ENCODE measurements around the gene PLCB1. TPM values are rescaled to one million over a fixed set of nuclear protein-coding genes. Genes with fewer than 3 reads are reported as not detected.

Gene PLCB1
- total RNA-seq, 4 donors from 2014 or later, result 13.5 to 110 (median 30.4) TPM

- H3K36me3 ChIP-seq, result no peaks in the 10 kb centered on the region
- H3K4me1 ChIP-seq, result no peaks in the 10 kb centered on the region
- TF ChIP-seq CTCF (IDR thresholded peaks at IDR 0.05), result no peak
- no peak for TF ChIP-seq POLR2A (IDR thresholded peaks at IDR 0.05)
- no peaks in the 10 kb centered on the region for H3K9me3 ChIP-seq
- H3K27me3 ChIP-seq, result no peaks in the 10 kb centered on the region
- intact Hi-C loops (cut with DNase I; ENCODE audit: low total_unique reads), result no loop called here
- no peak overlapping the region for H3K27ac ChIP-seq
- no peak for DNase-seq
- H3K4me3 ChIP-seq, result no peak overlapping the region
Observed at GRCh38 chr20:8194721-8195120, 62.7 kb downstream of the PLCB1 start.

DNA sequence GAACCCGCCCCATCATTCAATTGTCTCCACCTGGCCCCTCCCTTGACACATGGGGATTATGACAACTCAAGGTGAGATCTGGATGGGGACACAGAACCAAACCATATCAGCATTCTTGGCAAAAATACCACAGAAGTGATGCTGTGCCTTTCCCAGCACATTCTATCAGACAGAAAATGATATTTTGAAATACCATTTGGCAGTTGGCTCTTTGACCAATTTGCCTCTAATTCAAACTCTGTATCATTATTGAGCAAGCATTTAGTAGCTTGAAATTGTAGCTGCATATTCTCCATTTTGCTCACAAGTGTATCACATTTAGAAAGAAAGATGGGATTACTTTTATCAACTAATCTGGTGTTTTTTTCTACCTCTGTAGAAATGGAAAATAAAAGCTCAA lies 64.0 kb downstream of the PLCB1 start:
- Histone ChIP-seq H3K4me1 (no peaks in the 10 kb centered on the region), H3K36me3 (no peaks in the 10 kb centered on the region), H3K27ac (no peak overlapping the region), H3K4me3 (no peak overlapping the region), H3K27me3 (no peaks in the 10 kb centered on the region), H3K9me3 (no peaks in the 10 kb centered on the region)
- no peak for DNase-seq
- intact Hi-C loops (cut with DNase I; ENCODE audit: low total_unique reads), result no loop called here
- TF ChIP-seq POLR2A (IDR thresholded peaks at IDR 0.05), result no peak
- no peak for TF ChIP-seq CTCF (IDR thresholded peaks at IDR 0.05)

GRCh38 chr20:8200220-8200619 lies 68.2 kb downstream of the PLCB1 start:
- Histone ChIP-seq H3K9me3 (no peaks in the 10 kb centered on the region), H3K4me3 (no peak overlapping the region), H3K27me3 (no peaks in the 10 kb centered on the region), H3K4me1 (no peaks in the 10 kb centered on the region), H3K27ac (no peak overlapping the region), H3K36me3 (no peaks in the 10 kb centered on the region)
- intact Hi-C loops (cut with DNase I; ENCODE audit: low total_unique reads), result no loop called here
- TF ChIP-seq CTCF (IDR thresholded peaks at IDR 0.05) (no peak), POLR2A (IDR thresholded peaks at IDR 0.05) (no peak)
- DNase-seq, result no peak

GRCh38 chr20:8203366-8203765 lies 71.3 kb downstream of the PLCB1 start:
- Histone ChIP-seq H3K9me3 (no peaks in the 10 kb centered on the region), H3K27ac (no peak overlapping the region), H3K27me3 (no peaks in the 10 kb centered on the region), H3K36me3 (no peaks in the 10 kb centered on the region), H3K4me1 (no peaks in the 10 kb centered on the region), H3K4me3 (no peak overlapping the region)
- no peak for DNase-seq
- intact Hi-C loops (cut with DNase I; ENCODE audit: low total_unique reads), result no loop called here
- TF ChIP-seq POLR2A (IDR thresholded peaks at IDR 0.05), result no peak
- no peak for TF ChIP-seq CTCF (IDR thresholded peaks at IDR 0.05)

DNA sequence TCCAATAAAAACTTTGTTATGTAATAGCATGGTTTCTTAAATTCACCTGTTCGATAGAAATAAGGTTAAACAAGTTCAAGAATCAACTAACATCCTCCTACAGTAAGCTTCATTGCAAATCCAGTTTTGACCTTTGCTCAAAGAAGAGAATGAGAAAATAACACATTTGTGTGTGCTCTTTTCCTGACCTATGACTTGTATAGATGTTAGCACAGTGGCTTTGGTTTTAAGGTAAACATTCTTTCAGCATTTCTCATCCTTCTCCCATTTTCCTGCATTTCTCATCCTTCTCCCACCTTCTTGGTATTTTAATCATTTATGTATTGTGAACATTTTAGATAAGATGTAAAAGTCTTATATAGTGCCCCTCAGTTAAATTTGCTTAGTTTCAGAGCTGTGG lies 73.9 kb downstream of the PLCB1 start:
- intact Hi-C loops (cut with DNase I; ENCODE audit: low total_unique reads), result no loop called here
- Histone ChIP-seq H3K27ac (no peak overlapping the region), H3K27me3 (no peaks in the 10 kb centered on the region), H3K4me1 (no peaks in the 10 kb centered on the region), H3K36me3 (no peaks in the 10 kb centered on the region), H3K4me3 (no peak overlapping the region), H3K9me3 (no peaks in the 10 kb centered on the region)
- no peak for TF ChIP-seq CTCF (IDR thresholded peaks at IDR 0.05)
- no peak for TF ChIP-seq POLR2A (IDR thresholded peaks at IDR 0.05)
- DNase-seq, result no peak

Data from uterus (tissue), 4 donors.